Activated CD8-positive, alpha-beta memory T cell treated with anti-CD3 and anti-CD28 coated beads, Interleukin-2, amount 50 U/mL, for 1 hour (primary cell): ENCODE data around the gene GNAI3.
A peak's percentile ranks its signal among the peaks of the same experiment; 100 is the strongest.

ENCODE experiments used
- DNase-seq: peaks from one replicate; pipeline ENCODE4 v3.0.0-alpha.2; 2020; ENCODE audit errors: extremely low read depth

The GNAI3 gene

GRCh38 chr1:109598156-109598555 is 49.7 kb downstream of the GNAI3 start:
- DNase-seq, result no peak

GRCh38 chr1:109598655-109599054 is 50.2 kb downstream of the GNAI3 start:
- no peak for DNase-seq

GRCh38 chr1:109603229-109603628 is 54.8 kb downstream of the GNAI3 start:
- DNase-seq, result no peak

GRCh38 chr1:109605381-109605780 is 57.0 kb downstream of the GNAI3 start:
- no peak for DNase-seq

- DNase-seq, result no peak
These were observed 61.5 kb downstream of the GNAI3 start for GRCh38 chr1:109609881-109610280.

GRCh38 chr1:109610609-109611307 is 62.3 kb downstream of the GNAI3 start:
- DNase-seq, result no peak

GRCh38 chr1:109611308-109611990 is 63.0 kb downstream of the GNAI3 start:
- DNase-seq, result no peak

GRCh38 chr1:109613361-109614147 is 65.1 kb downstream of the GNAI3 start:
- no peak for DNase-seq

GRCh38 chr1:109615879-109616278 is 67.5 kb downstream of the GNAI3 start:
- no peak for DNase-seq

- DNase-seq, result no peak
These were observed 68.0 kb downstream of the GNAI3 start for GRCh38 chr1:109616391-109616790.

GRCh38 chr1:109617291-109617801 is 68.9 kb downstream of the GNAI3 start:
- DNase-seq, result no peak

- no peak for DNase-seq
These were observed 70.5 kb downstream of the GNAI3 start for GRCh38 chr1:109618661-109619575.

- peak; percentile 33 for DNase-seq
These were observed 71.4 kb downstream of the GNAI3 start, which contains the start of the genes AMPD2 and GNAT2 for GRCh38 chr1:109619576-109620400. Gene AMPD2, plus strand, starts transcription at chr1:109619837. Its CDS starts 1,339 bp downstream, at chr1:109621176. Gene GNAT2, minus strand, starts transcription at chr1:109619616. Its CDS starts 6,746 bp downstream, at chr1:109612870.

GRCh38 chr1:109620401-109620791 is 72.0 kb downstream of the GNAI3 start:
- DNase-seq, result no peak

- DNase-seq, result peak; percentile 96
These were observed 72.4 kb downstream of the GNAI3 start for GRCh38 chr1:109620841-109621286.

GRCh38 chr1:109621379-109622136 is 73.1 kb downstream of the GNAI3 start:
- DNase-seq, result no peak

GRCh38 chr1:109622137-109622892 is 73.9 kb downstream of the GNAI3 start:
- no peak for DNase-seq

GRCh38 chr1:109622895-109623294 is 74.5 kb downstream of the GNAI3 start:
- no peak for DNase-seq
